Stimulated activated naive B cell treated with anti-CD40 and anti-IgM and Interleukin-4, amounts not matched to agents 10 μg/mL and 1 μg/mL and 100 μg/mL, for 72 hours (primary cell): Measurements from ENCODE around the gene EMCN.
"Not testable (repeated sequence)": the region's sequence is repeated elsewhere in the genome, so short reads cannot be mapped to it uniquely, and the experiment has no call there.

Source experiments
- ATAC-seq, 2 donors: fragments of 150-1000 bp; cut with Tn5 transposase; replicated peaks; 2 replicates each; pipeline ENCODE4 v1.10.0; 2021; ENCODE audit warnings: moderate library complexity in 1 of 2
- DNase-seq: peaks from one replicate; pipeline ENCODE4 v3.0.0; 2021
- H3K27ac Mint-ChIP-seq: one replicate; pipeline ENCODE4 v1.8.0; 2022; ENCODE audit warnings: mild to moderate bottlenecking, mixed read lengths
- H3K27me3 Mint-ChIP-seq, 2 donors: one replicate each; pipeline ENCODE4 v1.8.0; 2022; ENCODE audit warnings: mixed read lengths in 2 of 2
- H3K36me3 Mint-ChIP-seq, 2 donors: one replicate each; pipeline ENCODE4 v1.8.0; 2022; ENCODE audit warnings: mixed read lengths in 2 of 2, mild to moderate bottlenecking in 1 of 2
- H3K4me1 Mint-ChIP-seq, 2 donors: one replicate each; pipeline ENCODE4 v1.8.0; 2022; ENCODE audit warnings: mixed read lengths in 2 of 2, mild to moderate bottlenecking in 1 of 2
- H3K4me3 Mint-ChIP-seq, 2 donors: one replicate each; pipeline ENCODE4 v1.8.0; 2022; ENCODE audit warnings: mild to moderate bottlenecking in 2 of 2, mixed read lengths in 2 of 2, moderate library complexity in 1 of 2
- H3K9me3 Mint-ChIP-seq, 2 donors: one replicate each; pipeline ENCODE4 v1.8.0; 2022; ENCODE audit warnings: mixed read lengths in 2 of 2, mild to moderate bottlenecking in 1 of 2

Gene EMCN

DNA sequence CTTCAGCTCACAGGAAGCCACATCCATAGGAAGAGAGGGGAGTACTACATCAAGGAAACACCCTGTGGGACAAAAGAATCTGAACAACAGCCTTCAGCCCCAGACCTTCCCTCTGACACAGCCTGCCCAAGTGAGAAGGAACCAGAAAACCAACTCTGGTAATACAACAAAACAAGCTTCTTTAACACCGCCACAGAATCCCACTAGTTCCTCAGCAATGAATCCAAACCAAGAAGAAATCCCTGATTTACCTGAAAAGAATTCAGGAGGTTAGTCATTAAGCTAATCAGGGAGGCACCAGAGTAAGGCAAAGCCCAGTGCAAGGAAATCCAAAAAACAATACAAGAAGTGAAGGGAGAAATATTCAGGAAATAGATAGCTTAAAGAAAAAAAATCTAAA is 137.4 kb downstream of the EMCN start:
- H3K4me3 Mint-ChIP-seq, H3K27ac Mint-ChIP-seq, H3K9me3 Mint-ChIP-seq, H3K4me1 Mint-ChIP-seq, H3K36me3 Mint-ChIP-seq, DNase-seq, ATAC-seq: not testable (repeated sequence)
- peaks cover 17% of the 10 kb centered on the region in 2 donors for H3K27me3 Mint-ChIP-seq

DNA sequence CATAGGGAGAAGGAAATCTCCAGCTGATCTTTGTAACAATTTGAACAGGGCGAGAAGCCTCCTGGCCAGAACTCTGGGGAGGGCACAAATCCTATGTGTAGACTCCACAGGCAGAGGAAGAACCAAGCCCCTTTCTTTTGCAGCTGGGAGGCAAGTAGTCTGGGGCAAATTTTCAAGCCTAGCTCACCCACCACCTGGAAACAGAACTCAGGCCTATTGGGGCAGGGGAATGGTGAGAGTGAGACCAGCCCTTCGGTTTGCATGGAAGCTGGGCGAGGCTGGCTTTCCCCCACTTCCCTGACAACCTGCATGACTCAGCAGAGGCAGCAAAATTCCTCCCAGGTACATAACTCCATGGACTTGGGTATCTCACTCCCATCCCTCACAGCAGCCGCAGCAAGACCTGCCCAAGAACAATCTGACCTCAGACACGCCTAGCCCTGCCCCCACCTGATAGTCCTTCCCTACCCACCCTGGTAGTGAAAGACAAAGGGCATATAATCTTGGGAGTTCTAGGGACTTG is 138.2 kb downstream of the EMCN start:
- H3K36me3 Mint-ChIP-seq, result no peaks in the 10 kb centered on the region
- H3K4me3 Mint-ChIP-seq, result no peak overlapping the region
- no peak overlapping the region for H3K27ac Mint-ChIP-seq
- H3K27me3 Mint-ChIP-seq, result peaks cover 17% of the 10 kb centered on the region in 2 donors
- DNase-seq (no peak), ATAC-seq (no peak)
- peaks cover 0 to 2% of the 10 kb centered on the region in 2 donors for H3K4me1 Mint-ChIP-seq
- peaks cover 4% of the 10 kb centered on the region in 2 donors for H3K9me3 Mint-ChIP-seq

DNA sequence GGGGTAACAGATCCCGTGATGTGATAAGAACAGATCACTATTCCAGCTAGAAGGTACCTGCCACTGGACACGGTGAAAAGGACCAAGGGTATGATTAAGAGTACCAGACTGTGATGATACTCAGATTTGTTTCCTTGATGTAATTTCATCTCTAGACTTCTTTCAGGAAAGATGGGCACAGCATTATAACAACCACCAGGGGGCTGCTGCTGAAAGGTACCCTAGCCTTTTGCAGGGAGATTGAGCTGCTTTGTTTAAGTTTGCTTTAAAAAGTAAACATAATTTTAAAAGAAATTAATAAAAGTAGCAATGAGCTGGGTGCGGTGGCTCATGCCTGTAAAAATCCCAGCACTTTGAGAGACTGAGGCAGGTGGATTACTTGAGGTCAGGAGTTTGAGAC is 145.4 kb downstream of the EMCN start:
- H3K27me3 Mint-ChIP-seq, result no peaks in the 10 kb centered on the region
- H3K4me3 Mint-ChIP-seq, result no peak overlapping the region
- H3K4me1 Mint-ChIP-seq, result no peaks in the 10 kb centered on the region
- no peaks in the 10 kb centered on the region for H3K9me3 Mint-ChIP-seq
- DNase-seq (no peak), ATAC-seq (peak in 1 of 2 donors; percentile 33)
- H3K27ac Mint-ChIP-seq, result no peak overlapping the region
- H3K36me3 Mint-ChIP-seq, result no peaks in the 10 kb centered on the region

DNA sequence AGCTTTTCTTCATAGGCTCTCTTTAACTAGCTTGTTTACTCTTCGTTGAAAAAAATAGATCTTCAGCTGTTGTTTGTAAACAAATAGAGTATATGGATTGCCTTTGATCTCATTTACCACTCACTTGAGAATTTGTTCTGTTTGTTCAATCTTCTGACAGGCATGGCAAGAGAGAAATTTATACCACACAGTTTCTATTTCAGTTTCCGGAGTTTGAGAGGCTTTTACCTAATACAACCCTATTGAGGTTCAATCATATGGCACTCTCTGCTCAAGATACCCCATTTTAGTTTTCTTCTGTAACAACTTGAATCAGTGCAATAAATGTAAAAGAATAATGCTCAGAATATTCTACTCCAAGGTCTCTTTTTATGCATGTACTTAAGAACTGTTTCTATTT is 148.0 kb downstream of the EMCN start:
- H3K27me3 Mint-ChIP-seq, result no peaks in the 10 kb centered on the region
- no peak for DNase-seq
- no peaks in the 10 kb centered on the region for H3K36me3 Mint-ChIP-seq
- H3K4me3 Mint-ChIP-seq, result no peak overlapping the region
- H3K27ac Mint-ChIP-seq, result no peak overlapping the region
- ATAC-seq, result no peak
- H3K4me1 Mint-ChIP-seq, result no peaks in the 10 kb centered on the region
- H3K9me3 Mint-ChIP-seq, result no peaks in the 10 kb centered on the region

DNA sequence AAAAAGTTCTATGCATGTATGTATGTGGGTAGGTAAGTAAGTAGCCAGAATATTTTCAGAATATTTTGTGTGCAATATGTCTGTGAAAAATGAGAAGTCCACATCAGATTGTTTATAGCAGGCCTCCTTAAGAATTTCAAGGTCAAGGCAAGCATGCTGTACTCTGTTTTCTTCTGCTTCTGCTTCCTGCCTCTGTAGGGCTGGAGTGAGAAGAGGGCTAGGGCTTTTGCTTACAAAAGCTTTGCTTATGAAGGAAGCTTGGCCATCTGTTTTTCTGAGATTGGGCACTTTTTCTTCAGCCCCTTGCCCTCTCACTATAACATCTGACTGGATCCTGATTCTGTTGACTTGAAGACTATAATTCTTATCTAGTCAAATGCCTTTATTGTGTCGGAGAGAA is 150.4 kb downstream of the EMCN start:
- no peak for ATAC-seq

DNA sequence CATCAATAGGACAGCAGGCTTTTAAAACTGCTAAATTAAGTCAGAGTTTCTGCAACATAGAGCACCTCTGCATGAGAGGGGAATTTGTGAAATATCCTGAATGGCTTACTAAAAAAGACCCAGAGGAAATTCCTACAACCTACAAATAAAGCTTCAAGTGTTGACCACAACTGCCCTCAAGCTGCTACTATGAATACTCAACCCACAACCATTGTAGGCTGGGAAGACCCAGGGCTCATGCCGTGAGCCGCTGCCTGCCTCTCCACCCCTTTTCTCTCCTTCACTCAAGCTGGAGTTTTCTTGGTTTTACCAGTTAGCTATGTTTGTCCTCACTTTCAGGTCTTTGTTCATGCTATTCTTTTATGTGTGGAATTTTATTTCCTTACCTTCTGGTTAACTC is 151.6 kb downstream of the EMCN start:
- Mint-ChIP-seq H3K36me3 (no peaks in the 10 kb centered on the region), H3K4me3 (no peak overlapping the region)

More for the DNA sequence above, 150.4 kb downstream of the EMCN start:
- Mint-ChIP-seq H3K4me3 (no peak overlapping the region), H3K27me3 (no peaks in the 10 kb centered on the region), H3K27ac (no peak overlapping the region), H3K9me3 (no peaks in the 10 kb centered on the region), H3K36me3 (no peaks in the 10 kb centered on the region), H3K4me1 (no peaks in the 10 kb centered on the region)
- DNase-seq, result no peak

DNA sequence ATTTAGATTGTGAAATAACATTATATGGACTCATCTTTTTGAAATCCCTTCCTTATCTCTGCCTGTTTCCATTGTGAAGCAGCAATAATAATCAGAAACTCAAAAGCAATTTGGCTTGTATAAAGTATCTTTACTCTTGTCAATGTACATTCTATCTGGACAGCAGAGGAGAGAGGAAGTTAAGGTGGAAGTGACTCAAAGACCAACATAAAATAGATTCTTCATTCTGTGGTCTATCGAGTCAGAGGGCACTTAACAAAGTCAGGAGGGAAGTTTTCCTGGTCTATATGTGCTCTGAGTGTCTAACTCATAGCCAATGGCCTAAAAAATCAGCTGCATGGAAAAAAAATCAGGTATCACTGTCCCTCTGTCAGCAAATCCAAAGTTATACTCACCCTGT is 155.5 kb downstream of the EMCN start:
- Mint-ChIP-seq H3K9me3 (peaks cover 2 to 3% of the 10 kb centered on the region in 2 donors), H3K36me3 (peaks cover 0 to 2% of the 10 kb centered on the region in 2 donors)
- DNase-seq, result no peak

More for the DNA sequence above, 151.6 kb downstream of the EMCN start:
- ATAC-seq (peak in 1 of 2 donors; percentile 27), DNase-seq (no peak)
- H3K4me1 Mint-ChIP-seq, result no peaks in the 10 kb centered on the region
- H3K9me3 Mint-ChIP-seq, result no peaks in the 10 kb centered on the region
- no peaks in the 10 kb centered on the region for H3K27me3 Mint-ChIP-seq
- H3K27ac Mint-ChIP-seq, result no peak overlapping the region

DNA sequence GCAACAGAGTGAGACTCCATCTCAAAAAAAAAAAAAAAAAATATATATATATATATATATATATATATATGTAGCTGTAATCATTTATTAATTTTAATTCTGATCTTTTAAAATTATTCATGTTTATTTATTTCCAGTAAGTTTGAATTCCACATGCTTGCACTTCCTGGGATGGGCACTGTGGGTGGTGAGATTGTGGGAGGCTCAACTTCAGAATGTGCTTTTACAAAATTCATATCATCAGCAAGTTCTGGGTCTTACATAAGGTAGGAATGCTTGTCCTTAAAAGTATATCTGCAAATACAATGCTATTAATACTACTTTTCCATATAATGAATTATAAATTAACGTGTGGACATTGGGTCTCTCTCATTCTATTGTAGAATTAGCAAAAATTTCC is 156.5 kb downstream of the EMCN start:
- Mint-ChIP-seq H3K27ac (no peak overlapping the region), H3K36me3 (peaks cover 0 to 4% of the 10 kb centered on the region in 2 donors), H3K4me1 (no peaks in the 10 kb centered on the region), H3K4me3 (no peak overlapping the region), H3K9me3 (peaks cover 4 to 5% of the 10 kb centered on the region in 2 donors), H3K27me3 (peaks cover 0 to 8% of the 10 kb centered on the region in 2 donors)
- ATAC-seq, result no peak
- DNase-seq, result no peak

More for the DNA sequence above, 155.5 kb downstream of the EMCN start:
- no peak overlapping the region for H3K4me3 Mint-ChIP-seq
- H3K27me3 Mint-ChIP-seq, result peaks cover 0 to 8% of the 10 kb centered on the region in 2 donors
- no peak for ATAC-seq
- H3K4me1 Mint-ChIP-seq, result no peaks in the 10 kb centered on the region
- no peak overlapping the region for H3K27ac Mint-ChIP-seq

DNA sequence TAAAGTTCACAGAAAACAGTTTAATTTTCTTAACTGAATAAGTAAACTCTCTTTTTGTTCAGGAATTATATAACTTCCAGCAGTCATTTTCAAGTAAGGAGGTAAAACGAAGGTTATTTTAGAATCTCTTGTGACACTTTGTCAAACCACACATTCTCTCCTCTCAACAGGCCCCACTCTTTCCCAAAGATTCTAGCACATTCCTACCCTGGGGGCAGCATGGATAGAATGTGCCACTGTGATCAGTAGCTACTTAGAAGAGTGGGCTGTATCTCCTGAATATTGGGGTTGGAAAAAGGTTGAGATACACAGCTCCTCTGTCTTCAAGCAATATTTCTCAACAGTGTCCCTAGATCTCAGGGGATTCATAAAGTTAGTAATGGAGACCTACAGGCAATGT is 157.6 kb downstream of the EMCN start:
- H3K27ac Mint-ChIP-seq, result no peak overlapping the region
- H3K4me1 Mint-ChIP-seq, result no peaks in the 10 kb centered on the region
- peaks cover 4 to 5% of the 10 kb centered on the region in 2 donors for H3K9me3 Mint-ChIP-seq
- ATAC-seq (no peak), DNase-seq (no peak)
- H3K27me3 Mint-ChIP-seq, result peaks cover 0 to 13% of the 10 kb centered on the region in 2 donors
- H3K36me3 Mint-ChIP-seq, result peaks cover 0 to 4% of the 10 kb centered on the region in 2 donors
- H3K4me3 Mint-ChIP-seq, result no peak overlapping the region

DNA sequence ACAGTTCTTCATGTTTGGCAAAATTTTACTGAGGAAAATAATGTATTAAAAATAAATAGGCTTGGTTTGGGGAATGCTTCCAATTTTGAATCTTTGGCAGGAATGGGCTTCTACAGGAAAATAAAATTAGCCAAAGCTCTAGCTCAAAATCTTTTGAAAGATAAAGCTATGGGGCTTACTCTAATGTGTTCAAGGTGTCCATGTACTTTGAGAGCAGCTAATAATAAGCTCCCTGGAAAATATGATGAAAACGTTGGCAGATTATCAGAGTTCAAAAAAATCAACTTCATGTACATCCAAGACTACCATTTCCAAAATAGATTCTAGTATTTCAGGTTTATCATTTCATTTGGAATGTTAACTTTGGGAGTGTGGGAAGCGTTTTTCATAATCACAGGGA is 158.4 kb downstream of the EMCN start:
- Mint-ChIP-seq H3K36me3 (peaks cover 0 to 4% of the 10 kb centered on the region in 2 donors), H3K27ac (no peak overlapping the region), H3K4me3 (no peak overlapping the region), H3K4me1 (no peaks in the 10 kb centered on the region), H3K27me3 (peaks cover 0 to 14% of the 10 kb centered on the region in 2 donors), H3K9me3 (peaks cover 4 to 5% of the 10 kb centered on the region in 2 donors)
- DNase-seq (no peak), ATAC-seq (no peak)

DNA sequence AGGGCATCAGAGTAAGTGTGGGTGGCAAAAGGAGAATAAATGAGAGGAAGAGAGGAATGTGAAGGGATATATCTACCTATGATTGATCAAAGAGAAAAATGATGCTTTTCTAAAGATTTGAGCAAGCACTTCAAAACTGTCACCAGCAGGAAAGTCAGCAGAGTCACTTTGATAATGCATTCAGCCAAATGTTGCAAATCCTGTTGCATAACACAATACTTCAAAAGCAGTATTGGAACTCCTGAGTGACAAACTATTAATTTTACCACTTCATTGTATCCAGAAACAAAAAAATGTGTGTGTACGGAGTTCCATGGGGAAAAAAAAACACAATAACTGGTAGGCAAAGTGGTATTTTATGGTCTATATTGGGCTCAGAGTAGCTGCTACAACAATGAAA is 160.3 kb downstream of the EMCN start:
- no peak for DNase-seq
- Mint-ChIP-seq H3K27ac (no peak overlapping the region), H3K36me3 (peaks cover 0 to 4% of the 10 kb centered on the region in 2 donors), H3K9me3 (peaks cover 5 to 6% of the 10 kb centered on the region in 2 donors), H3K4me3 (no peak overlapping the region), H3K4me1 (no peaks in the 10 kb centered on the region), H3K27me3 (peaks cover 0 to 14% of the 10 kb centered on the region in 2 donors)
- ATAC-seq, result no peak

DNA sequence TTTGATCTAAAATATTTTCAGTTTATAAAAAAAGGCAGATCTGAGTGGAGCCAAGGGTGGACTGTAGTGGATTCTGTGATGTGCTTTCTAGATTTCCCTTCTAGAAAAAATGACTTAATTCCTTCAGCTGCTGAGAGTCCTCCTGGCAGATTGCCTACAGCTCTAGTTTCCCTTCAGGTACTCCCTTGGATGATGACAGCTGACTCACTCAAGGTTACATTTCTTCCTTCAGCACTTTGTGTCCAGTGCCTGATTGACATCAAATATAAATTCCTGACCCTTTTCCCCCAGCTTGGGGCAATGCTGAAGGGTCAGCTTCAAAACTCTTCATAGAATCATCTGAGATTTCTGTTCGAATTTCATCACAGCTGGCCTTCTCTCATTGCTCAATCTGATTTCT is 161.7 kb downstream of the EMCN start:
- peaks cover 0 to 14% of the 10 kb centered on the region in 2 donors for H3K27me3 Mint-ChIP-seq
- H3K36me3 Mint-ChIP-seq, result peaks cover 0 to 10% of the 10 kb centered on the region in 2 donors
- ATAC-seq, result no peak
- no peak for DNase-seq
- H3K9me3 Mint-ChIP-seq, result peaks cover 11 to 13% of the 10 kb centered on the region in 2 donors
- no peak overlapping the region for H3K27ac Mint-ChIP-seq
- no peak overlapping the region for H3K4me3 Mint-ChIP-seq
- H3K4me1 Mint-ChIP-seq, result no peaks in the 10 kb centered on the region

DNA sequence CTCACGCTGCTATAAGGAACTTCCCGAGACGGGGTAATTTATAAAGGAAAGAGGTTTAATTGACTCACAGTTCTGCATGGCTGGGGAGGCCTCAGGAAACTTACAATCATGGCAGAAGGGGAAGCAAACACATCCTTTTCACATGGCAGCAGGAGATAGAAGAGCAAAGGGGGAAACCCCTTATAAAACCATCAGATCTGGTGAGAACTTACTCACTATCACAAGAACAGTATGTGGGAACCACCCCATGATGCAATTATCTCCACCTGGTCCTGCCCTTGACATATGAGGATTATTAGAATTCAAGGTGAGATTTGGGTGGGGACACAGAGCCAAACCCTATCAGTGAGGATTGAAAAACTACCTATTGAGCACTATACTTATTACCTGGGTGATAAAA is 165.5 kb downstream of the EMCN start:
- Mint-ChIP-seq H3K27ac (peak overlapping the region; percentile 68), H3K9me3 (peaks cover 8 to 10% of the 10 kb centered on the region in 2 donors)
- not testable (repeated sequence) for H3K4me3 Mint-ChIP-seq, ATAC-seq, H3K36me3 Mint-ChIP-seq, H3K27me3 Mint-ChIP-seq, DNase-seq, H3K4me1 Mint-ChIP-seq

DNA sequence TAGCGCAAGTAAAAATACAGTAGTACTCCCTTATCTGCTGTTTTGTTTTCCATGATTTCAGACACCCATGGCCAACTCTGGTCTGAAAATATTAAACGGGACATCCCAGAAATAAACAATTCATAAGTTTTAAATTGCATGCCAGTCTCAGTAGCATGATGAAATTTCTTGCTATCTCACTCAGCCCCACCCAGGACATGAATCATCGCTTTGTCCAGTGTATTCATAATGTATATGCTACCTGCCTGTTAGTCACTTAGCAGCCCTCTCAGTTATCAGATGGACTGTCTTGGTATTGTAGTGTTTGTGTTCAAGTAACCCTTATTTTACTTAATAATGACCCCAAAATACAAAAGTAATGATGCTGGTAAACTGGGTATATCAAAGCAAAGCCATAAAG is 169.3 kb downstream of the EMCN start:
- Mint-ChIP-seq H3K36me3 (peaks cover 0 to 6% of the 10 kb centered on the region in 2 donors), H3K4me3 (no peak overlapping the region), H3K27me3 (peaks cover 0 to 5% of the 10 kb centered on the region in 2 donors), H3K27ac (no peak overlapping the region), H3K9me3 (peaks cover 8 to 9% of the 10 kb centered on the region in 2 donors), H3K4me1 (no peaks in the 10 kb centered on the region)
- DNase-seq (no peak), ATAC-seq (no peak)

DNA sequence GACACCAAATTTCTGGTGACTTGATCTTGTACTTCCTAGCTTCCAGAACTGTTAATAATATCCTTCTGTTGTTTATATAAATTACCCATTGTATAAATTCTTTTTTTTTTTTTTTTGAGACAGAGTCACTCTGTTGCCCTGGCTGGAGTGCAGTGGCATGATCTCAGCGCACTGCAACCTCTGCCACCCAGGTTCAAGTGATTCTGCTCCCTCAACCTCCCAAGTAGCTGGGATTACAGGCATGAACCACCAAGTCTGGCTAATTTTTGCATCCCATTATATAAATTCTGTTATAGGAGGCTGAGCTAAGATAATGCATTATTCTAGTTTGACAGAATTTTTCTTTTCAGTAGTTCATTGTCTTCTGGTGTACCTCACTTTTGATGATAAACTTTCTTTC is 170.6 kb downstream of the EMCN start:
- Mint-ChIP-seq H3K9me3 (peaks cover 3 to 5% of the 10 kb centered on the region in 2 donors), H3K4me1 (no peaks in the 10 kb centered on the region), H3K4me3 (no peak overlapping the region), H3K36me3 (peaks cover 0 to 3% of the 10 kb centered on the region in 2 donors), H3K27me3 (peaks cover 0 to 5% of the 10 kb centered on the region in 2 donors), H3K27ac (no peak overlapping the region)
- ATAC-seq (no peak), DNase-seq (no peak)
